GM13976 (cell line): ENCODE measurements around the gene OSBPL2.

Source experiments
- DNase-seq: peaks from one replicate; pipeline ENCODE4 v3.0.0; 2012; ENCODE audit warnings: low spot score
- in situ Hi-C: fragments of 300-500 bp; cut with MboI; formaldehyde crosslinking; loops from one replicate; pipeline ENCODE4 v1.12.0; 2022; ENCODE audit warnings: low sequenced_read_pairs, mixed read lengths, inconsistent platforms; ENCODE audit not compliant: unreplicated experiment
- TF ChIP-seq, protein P1 (sequence below): IDR thresholded peaks from 2 replicates; pipeline ENCODE4 v1.5.1; 2012; ENCODE audit warnings: borderline replicate concordance, mild to moderate bottlenecking; ENCODE audit not compliant: insufficient read depth; ENCODE audit errors: extremely low read depth, missing control alignments, control extremely low read depth

Gene OSBPL2

DNA sequence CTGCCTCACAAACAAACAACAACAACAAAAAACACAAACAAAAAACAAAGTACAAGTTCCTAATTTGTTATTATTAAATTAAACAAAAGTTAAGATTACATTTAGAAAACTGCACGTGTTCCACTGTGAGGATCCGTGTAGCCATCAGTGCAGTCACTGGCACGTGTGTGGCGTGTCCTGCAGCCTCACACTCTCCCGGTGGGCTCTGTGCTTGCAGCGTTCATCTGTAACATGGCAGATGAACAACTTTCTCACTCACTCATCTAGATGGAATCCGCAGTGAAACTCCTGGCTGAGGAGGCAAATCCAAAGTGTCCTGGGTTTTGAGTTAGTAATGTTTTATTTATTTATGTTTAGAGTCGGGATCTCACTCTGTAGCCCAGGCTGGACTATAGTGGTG is 51.6 kb downstream of the OSBPL2 start:
- DNase-seq: no peak
- TF ChIP-seq, protein P1, sequence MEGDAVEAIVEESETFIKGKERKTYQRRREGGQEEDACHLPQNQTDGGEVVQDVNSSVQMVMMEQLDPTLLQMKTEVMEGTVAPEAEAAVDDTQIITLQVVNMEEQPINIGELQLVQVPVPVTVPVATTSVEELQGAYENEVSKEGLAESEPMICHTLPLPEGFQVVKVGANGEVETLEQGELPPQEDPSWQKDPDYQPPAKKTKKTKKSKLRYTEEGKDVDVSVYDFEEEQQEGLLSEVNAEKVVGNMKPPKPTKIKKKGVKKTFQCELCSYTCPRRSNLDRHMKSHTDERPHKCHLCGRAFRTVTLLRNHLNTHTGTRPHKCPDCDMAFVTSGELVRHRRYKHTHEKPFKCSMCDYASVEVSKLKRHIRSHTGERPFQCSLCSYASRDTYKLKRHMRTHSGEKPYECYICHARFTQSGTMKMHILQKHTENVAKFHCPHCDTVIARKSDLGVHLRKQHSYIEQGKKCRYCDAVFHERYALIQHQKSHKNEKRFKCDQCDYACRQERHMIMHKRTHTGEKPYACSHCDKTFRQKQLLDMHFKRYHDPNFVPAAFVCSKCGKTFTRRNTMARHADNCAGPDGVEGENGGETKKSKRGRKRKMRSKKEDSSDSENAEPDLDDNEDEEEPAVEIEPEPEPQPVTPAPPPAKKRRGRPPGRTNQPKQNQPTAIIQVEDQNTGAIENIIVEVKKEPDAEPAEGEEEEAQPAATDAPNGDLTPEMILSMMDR: no peak
- in situ Hi-C loops: no loop called here

DNA sequence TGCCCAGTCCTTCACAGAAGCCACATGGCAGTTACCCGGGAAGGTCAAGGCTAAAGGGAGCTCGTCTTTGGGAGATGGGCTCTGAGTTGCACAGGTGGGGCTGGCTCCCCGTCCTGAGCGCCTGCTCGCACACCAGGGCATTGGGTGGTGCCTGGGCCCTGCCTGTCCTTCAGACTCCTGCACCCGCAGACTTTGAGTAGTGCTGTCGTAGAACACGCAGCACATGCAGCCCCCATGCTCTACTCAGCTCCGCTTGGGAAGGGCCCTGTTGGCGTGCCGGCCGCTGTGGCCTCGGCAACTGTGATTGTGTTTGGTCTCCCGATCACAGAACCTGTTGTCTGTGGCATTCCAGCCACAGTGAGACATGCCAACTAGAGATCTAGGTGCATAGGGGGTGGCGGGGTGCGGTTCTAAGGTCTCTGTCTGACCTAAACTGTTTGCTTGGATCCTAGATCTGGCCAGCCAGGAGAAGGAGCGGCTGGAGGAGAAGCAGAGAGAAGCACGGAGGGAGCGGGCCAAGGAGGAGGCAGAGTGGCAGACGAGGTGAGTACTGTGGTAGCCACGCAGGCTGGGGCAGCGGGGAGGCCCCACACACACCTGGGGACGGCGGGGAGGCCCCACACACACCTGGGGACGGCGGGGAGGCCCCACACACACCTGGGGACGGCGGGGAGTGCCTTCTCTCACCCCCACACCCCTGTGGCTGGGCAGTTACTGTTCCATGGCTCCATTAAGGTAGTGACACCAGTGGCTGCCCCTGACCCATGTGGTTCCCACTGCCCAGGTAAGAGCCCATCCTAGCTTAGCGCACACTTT is 53.1 kb downstream of the OSBPL2 start:
- TF ChIP-seq, protein P1: no peak
- in situ Hi-C loops: no loop called here

DNA sequence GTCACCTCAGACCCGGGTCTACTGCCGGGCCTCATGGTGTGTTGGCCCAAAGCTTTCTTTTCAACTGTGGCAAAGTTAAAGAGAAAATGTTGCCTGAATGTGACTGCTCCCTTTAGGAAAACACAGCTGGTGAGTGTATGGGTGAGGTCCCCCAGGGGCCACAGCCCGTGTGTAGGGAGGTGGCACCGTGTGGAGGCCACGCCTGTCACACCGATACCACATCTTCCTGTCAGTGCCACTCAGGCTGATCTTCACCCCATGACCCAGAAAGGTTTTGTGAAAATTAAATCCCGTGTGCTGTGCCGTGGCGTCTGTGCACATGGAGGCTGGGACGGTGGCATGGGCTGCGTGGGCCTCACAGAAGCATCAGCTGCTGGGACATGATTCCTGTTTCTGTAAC is 53.8 kb downstream of the OSBPL2 start:
- in situ Hi-C loops: no loop called here
- DNase-seq: no peak
- TF ChIP-seq, protein P1: no peak

More for the DNA sequence above, 53.1 kb downstream of the OSBPL2 start:
- DNase-seq: no peak

DNA sequence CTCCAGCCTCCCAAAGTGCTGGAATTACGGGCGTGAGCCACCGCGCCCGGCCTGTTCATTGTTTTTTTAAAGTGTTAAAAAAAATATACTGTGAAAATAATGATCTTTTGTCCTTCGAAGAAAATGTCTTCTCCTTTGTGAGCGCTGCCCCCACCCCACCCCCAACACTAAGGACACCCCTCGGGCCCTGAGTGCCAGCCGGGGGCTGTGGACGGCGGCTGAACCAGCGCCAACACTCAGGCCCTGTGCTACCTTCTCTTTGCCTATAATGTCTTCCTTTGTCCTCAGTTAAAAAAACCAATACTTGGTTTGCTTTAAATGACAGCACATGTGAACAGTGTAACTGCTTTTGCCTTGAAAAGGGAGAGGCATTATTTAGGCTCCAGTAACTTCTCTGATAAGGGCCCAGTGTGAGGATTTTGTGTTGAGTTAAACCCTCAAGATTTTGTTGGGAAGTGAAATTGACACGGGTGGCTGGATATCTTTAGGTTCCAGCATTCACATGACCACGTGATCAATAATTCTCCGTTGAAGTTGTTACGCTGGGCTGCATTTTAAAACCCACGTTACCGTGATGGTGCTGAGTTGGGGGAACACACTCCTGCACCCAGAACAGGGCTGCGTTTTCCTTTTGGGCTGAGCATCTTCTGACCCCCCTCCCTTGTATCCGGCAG is 54.9 kb downstream of the OSBPL2 start:
- in situ Hi-C loops: no loop called here
- DNase-seq: no peak

DNA sequence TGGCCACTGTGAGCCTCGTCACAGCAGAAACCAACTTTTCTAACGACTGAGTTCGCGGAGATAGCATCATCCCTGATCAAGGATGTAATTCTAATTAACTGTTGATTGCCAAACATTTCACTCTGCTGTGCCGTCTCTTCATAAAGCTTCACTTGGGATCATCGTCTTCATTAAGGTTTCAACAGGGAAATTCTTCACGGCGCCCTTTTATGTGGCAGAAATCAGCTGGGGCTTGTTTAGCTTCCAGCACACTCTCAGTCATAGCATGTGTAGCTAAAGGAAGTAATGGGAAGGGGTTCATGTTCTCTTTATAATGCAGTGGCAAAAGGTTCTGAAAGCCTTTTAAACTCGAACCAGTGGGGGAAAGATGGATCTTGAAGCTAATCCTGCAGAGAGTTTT is 55.6 kb downstream of the OSBPL2 start:
- DNase-seq: no peak
- TF ChIP-seq, protein P1: no peak
- in situ Hi-C loops: no loop called here

More for the DNA sequence above, 54.9 kb downstream of the OSBPL2 start:
- TF ChIP-seq, protein P1: no peak

DNA sequence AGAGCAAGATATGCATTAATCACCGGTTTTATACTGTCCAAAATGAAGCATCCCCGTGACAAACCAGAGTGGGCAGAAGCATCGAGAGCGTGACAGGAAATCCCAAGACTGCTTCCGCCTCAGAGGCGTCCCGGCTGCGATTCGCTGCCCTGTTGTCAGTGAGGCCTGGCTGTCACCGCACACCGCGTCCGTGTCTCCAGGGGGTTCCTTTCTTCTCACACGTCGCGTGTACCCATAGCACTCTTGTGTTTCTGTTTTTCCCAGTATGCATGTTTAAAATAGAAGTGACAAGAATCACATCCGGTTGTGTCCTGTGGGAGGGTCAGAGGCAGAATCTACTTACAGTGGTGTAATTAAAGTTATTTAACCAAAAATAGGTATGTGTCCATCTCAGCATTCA is 56.2 kb downstream of the OSBPL2 start:
- TF ChIP-seq, protein P1: no peak
- no peak for DNase-seq
- in situ Hi-C loops: no loop called here
